CD4-positive, alpha-beta T cell treated with Interleukin-12 subunit alpha and Interleukin-12 subunit beta, for 1 hour (primary cell): Measurements from ENCODE around the gene KCNF1.

Experiments used
- DNase-seq: peaks from one replicate; pipeline ENCODE4 v3.0.0-alpha.2; 2020

The KCNF1 gene

DNA sequence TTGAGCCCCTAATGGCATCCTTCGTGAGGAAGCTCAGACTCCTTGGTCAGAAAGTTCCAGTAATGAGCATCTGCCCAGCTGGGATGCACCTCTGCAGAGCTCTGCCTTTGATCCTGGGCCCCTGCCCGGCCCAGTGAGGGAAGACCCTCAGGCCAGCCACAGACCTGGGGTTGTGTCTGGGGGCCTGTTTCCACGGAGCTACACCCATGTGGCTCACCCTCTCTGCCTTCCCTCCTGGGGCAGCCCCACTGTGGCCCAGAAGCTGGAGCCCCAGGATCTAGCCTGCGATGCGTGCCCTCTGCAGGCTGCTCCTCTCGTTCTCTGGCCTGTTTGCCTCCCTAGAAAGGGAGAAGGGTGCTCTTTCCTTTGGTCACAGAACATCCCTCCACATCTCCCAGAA lies 9.8 kb downstream of the KCNF1 start:
- no peak for DNase-seq

DNA sequence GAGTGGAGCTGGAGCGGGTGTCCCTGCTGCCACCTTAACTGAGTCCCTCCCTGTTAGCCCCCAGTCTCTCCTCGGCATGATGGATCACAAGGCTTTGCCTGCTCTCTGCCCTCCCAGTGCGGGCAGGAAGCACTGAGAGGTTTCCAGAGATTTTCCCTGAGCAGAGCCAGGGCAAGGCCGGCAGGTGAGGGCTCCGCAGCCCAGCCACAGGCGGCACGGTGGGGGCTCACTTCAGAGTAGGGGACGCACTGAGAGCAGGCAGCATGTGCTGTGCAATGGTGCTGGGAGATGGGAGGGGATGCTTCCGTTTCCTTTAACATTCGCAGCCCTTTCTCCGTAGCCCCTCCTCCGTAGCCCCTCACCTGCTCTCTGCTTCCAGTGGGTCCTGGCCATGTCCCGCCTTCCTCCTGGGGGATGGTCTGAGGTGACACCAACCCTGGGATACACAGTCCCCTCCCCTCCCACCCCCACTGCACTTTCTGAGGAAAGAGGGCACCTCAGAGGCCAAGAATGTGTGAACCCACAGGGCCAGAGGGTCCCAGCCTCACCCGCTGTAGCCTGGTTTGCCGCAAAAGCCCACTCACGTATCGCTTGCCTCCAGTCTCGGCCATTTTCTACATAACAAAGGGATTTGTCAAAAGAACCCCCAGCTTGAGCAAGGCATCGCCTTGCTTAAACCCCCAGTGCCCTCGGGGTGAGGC lies 10.7 kb downstream of the KCNF1 start:
- DNase-seq: no peak

DNA sequence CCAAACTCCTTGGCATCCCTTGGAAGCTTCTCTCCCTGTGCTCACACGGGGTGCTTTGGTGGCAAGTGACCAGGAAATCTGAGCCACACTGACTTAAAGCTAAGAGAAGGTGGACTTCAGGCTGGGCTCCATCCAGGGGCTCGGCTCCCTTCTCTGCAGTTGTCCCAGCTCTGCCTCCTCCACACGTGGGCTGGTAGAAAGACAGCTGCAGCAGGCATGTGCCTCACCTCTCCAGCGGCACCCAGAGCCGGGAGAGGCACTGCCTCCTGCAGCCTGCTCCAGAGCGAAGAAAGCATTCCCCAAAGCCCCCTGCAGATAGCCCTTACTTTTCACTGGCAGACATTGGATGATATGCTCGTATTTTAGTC lies 11.3 kb downstream of the KCNF1 start:
- DNase-seq: no peak

DNA sequence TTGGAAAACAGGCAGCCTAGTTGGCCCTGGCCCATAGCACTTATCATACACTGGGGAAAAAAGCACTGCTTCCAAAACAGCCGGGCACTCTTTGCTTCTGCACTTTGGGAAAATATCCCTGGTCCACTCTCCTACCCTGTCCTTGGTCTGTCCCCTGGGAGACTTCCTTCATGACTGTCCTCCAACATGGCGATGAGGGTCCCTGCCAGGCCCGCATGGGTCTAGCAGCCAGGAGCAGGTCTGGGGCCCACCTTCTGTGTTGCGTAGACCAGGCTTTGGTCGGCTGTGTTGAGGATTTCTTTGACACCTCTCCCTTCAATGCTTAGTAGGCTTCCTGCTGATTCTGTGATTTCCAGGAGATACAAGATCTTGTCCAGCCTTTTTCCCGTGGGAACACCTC lies 12.2 kb downstream of the KCNF1 start:
- no peak for DNase-seq

DNA sequence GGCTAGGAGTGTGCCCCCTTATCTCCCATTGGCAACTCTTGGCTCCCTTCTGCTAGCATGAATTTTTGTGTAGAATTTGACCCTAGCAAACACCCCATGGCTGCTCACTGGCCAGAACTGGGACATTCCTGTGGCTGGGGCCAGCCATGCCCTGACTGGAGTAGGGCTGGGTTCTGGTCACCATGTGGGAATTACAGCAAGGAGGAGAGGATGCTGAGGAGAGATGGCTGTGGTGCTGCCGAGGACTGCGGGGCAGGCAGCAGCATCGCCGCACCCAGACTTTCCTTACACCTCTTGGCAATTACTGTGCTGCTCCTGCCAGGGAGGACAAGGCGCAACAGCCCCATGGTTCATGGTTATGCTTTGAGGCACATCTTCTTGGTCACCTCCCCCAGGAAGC lies 12.7 kb downstream of the KCNF1 start:
- no peak for DNase-seq

DNA sequence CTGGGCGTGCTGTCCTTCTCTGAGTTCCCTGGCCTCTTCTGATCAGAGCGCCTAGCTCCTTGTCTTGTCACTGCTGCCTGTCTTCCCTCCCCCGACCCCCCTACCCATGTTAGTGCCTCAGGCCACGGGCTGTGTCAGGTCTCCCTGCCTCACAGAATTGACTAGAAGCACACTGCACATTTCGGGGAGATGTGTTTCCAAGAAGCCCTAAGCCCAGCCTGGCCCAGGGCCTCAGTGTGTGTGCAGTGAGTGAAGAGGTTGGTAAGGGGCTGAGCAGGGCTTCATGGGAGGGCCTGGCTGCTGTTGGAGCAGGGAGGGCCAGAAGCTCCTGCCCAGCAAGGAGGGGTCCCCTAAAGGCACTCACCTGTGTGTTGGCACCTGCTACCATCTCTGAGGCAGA lies 13.1 kb downstream of the KCNF1 start:
- DNase-seq: no peak

DNA sequence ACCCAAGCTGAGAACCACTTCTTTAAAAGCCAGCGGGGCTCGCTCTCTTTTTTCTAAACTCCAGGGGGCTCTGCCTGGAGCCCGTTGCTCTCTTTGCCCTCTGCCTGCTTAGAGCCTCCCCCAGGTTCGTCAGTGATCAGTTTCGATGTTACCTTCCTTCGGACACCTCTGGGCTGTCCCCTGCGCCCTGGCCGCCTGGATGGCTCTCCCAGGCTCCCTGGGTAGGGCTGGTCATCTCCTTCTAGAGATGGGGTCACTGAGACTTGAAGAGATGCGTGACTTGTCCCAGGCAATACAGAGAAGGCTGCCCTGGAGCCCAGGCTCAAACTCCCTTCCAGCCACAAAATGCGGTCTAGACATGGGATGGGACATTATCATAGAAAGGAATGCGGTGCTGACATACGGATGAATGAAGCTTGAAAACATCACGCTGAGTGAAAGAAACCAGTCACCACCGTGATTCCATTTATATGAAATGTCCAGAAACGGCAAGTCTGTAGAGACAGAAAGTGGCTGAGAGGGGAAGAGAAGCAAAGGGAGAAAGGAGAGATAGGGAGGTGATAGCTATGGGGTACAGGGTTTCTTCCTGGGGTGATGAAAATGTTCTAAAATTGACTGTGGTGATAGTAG lies 14.6 kb downstream of the KCNF1 start:
- DNase-seq: no peak

DNA sequence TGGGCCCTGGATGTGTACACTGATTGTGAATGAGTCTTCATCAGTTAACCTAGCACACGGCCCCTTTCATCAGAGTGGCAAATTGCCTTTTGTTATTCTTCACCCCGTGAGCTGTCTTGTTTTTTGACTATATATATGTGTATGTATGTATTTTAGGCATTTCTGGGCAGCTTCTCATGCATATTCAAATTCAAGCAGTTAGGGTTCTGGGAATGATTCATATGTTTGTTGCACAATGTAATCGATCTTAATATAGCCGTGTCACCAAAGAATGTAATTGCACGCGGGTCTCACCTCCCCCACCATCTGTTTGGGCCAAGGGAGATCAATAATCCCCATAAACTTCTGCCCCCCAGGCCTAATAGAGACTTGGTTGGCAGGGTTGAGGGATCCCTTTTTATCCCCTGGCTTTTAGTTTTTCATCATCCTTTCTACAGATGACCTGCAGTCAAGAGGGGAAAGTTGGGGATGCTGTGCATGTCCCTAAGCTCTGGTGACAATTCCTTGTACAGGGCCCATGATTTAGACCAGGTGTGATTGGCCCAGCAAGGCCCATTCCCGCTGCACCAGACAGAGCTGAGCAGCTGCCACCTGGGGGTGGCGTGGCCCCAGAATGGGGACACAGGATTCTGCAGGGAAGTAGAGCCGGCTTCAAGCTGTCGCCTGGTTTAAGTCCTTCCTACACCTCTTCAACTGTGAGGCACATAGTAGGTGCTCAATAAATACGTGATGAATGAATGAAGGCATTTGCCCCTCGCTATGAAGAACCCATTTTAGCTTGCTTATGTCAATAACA lies 19.2 kb downstream of the KCNF1 start:
- no peak for DNase-seq

DNA sequence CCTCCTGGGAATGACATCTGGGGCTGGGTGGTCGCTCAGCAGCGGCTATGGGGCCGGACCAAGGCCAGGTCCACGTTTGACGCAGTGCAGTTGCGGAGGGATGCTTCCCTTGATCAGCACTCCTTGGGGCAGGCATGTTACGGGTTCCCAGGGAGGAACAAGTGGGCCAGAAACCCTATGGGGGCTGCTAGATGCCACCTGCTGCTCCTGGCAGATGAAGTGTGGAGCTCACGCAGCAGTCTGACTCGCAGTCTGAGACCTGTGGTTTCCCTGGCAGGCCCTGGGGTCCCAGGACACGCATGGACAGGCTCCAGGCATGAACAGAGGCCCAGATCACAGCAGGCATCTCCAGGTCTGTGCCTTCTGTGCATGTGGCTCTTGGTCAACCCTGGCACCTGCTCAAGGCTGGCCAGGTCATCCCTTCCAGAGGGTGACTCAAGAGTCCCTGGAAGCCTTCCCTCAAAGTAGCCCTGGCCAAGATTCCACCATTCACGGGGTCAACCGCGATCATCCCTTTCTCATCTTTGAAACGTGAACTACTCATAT lies 20.0 kb downstream of the KCNF1 start:
- no peak for DNase-seq

DNA sequence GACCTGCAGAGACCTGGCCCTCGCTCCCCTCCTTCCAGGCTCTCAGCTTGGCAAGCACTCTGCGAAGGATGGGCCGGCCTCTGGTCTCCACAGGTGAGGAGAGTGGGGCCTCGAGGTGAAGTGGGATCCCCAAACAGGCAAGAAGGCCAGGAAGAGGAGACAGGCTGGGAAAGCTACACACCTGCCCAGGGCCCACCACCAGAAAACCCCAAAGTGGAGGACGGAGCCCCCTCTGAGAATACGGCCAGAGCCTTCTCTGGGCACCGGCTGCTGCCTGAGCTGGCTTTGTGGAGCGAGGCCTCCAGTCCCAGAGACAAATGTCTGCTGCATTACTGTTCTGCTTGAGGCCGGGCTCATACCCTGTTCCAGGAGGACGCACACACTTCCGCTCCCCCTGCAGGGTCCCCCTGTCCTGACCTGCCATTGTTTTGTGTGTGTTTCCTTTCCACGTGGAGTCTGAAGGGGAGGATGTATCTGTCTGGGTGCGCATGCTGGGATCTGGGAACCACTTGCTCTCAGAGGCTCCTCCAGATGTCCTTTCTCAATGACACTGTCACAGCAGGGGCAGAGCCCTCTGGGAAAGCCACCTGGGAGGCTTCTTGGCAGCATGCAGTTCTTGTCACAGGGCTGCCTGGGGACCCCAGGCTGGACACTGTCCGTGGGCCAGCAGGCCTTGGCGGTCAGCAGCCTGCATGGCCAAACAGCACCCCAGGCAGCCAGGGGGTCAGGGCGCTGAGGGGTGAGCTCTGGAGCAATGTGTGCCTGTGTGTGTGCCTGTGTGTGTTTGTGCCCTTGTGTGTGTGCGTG lies 20.8 kb downstream of the KCNF1 start:
- no peak for DNase-seq

DNA sequence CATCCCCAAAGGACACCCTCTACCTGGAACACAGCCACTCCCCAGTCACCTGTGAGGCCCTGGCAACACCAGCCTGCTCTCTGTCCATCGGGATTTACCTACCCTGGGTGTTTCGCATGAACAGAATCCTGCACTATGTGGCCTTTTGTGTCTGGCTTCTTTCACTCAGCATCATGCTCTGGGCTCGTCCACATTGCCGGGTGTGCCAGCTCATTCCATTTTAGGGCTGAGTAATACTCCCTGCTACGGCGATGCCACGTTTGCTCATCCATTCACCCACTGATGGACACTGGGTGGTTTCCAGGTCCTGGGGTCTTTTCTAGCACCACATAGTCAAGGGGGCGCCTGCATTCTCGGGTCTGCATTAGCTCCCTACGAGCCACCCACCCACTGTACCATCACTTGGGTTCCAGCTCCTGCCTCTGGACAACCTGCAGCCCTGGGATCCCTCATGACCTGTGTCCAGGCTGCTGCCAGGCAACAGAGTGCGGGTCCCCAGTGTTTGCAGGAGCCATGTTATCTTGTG lies 22.0 kb downstream of the KCNF1 start:
- no peak for DNase-seq

DNA sequence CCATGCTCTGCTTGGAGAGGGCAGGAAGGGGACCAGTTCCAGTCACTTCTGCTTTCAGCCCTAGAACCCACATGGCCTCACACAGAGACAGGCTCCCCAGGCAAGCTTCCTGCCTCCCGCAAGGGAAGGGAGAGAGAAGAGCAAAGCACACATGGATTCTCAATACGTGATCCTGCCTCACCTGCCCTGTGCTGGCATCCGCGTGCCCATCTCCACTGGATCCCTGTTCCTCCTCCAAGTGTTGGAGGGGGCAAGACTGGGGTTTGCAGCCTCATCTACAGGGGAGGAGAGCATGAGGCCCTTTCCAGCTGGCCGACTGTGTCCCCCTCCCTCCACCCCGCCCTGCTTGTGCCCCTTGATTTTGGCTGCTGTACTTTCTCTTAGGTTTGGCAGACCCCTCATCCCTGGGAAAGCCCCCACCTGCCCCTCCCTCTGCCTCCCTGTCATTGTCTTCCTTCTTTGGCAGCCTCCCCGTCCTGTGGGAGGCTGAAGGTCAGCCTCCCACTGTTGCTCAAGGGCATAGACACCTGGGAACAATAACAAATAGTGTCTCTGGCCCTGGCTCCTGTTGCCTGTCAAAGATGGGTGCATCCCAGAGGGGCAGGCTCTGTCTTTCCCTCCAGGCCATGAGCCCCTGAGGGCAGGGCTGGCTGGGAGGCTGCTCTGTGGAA lies 22.7 kb downstream of the KCNF1 start:
- no peak for DNase-seq

DNA sequence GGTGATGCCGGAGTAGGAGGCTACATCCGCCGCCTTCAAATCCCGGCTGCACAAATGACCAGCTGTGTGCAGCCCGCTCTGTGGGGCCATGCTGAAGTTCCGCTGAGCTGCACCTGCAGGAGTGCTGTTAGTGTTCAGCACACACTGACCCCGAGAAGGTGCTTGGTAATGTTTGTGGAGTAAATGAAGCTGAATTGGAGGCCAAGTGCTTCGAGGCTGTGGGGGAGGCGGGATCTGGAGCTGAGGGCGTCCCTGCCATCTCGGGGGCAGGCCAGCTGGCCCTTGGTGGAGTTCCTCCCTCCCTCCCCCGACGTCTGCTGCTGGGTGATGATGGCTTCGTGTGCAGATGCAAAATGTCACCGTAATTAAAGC lies 23.2 kb downstream of the KCNF1 start:
- DNase-seq: no peak

DNA sequence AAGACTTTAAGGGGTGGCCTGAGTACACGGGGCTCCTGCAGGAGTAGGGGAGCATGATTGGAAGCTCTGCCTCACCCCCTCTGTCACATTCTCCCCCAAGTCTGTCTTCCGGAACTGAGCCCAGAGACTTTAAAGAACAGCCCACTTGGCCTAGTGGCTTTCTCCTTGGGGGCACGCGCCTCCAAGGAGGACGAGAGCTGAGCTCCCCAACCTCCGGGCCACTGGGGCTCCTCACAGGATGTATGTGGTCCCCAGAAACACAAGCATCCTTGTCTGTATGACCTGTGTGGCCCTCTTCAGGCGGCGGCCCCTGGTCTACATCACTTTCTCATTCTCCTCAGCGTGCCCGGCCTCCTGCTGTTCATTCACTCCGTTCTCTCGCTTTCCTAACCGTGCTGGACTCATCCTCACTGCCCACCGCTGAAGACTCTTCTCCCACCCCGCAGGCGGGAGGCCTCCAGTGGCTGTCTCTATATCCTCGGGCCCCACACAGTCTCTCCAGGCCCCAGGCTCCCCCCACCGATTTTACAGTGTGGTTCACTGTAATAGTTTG lies 23.7 kb downstream of the KCNF1 start:
- DNase-seq: no peak

DNA sequence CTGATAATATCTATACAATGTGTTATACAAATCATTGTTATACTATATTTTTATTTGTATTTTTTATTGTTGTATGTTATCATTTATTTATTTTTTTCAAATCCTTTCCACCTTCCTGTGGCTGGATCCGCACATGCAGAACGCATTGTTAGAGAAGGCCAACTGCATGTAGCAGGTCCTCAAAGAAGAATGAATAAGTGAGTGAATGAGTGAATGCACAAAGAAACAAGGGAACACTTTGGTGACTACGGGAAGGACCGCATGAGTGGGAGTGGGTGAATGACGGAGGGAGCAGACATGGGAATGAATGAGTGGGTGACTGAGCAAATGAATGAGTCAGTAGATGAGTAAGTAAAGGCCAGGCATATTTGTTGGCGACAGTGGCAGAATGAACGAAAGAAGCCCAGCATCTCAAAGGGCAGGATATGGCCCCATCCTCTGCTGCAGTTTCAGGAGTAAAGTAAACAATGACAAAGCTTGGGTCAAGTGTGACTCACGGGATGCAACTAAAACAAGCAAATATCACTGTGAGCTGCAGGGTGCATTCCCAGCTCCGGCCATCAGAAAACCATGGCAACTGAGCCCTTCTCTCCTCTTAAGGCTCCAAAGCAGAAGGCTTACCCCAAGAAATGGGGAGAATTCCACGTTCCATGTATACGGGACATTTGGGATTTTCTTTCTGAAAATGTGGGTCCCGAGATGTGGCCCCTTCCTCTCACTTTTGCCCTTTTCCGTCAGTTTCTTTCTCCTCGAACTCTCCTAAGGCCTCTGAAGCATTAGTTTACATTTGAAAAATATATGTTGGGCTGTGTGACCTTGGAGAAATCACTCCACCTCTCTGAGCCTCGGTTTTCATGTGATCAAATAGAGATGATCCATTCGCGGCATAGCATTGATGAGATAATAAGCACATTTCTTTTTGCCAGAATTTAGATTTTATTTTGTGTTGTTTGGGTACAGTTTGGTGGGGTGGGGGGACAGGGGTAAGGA lies 24.5 kb downstream of the KCNF1 start:
- no peak for DNase-seq

DNA sequence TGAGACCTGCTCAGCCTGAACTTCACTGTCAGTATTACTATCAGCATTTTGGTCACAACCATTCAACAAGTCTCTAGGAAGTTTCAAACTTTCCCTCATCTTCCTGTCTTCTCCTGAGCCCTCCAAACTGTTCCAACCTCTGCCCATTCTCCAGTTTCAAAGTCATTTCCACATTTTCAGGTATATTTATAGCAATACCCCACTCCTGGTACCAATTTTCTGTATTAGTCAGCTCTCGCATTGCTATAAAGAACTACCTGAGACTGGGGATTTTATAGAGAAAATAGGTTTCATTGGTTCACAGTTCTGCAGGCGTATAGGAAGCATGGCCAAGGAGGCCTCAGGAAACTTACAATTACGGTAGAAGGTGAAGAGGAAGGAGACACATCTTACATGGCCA lies 27.3 kb downstream of the KCNF1 start:
- no peak for DNase-seq

DNA sequence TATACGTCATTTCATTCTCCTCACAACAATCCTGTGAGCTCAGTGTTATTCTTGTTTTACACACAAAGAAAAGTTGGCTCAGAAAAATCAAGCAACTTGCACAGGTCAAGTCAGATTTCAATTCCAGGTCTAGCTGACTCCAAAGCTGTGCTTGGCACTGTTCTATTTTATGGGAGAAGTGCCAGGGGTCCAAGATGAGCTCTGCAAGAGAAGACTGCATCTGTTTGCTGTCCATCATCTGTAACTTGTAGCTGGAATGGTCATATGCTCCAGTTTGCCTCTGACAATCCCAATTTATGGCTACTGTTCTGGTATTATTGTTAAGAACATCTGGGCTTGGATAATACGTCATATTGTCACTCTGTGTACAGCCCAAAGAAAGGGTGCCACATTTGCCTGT lies 28.9 kb downstream of the KCNF1 start:
- DNase-seq: no peak

DNA sequence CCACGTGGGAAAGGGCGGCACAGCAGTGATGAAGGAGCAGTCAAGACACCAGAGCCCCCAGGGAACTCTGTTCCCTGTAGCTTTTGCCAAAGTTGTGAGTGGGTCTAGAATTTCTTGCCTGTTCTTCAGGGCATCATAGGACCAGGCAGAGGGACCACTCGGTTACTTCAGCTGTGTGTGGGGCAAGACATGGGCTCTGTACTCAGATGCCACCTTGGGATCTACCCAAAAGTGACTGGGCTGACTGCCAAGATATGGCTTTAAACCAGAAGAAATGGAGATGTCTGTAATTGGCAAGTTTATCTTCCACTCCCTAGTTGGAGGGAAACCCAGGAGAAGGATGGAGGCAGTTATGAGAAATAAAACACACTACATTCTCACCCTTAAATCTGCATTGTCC lies 29.6 kb downstream of the KCNF1 start:
- no peak for DNase-seq

DNA sequence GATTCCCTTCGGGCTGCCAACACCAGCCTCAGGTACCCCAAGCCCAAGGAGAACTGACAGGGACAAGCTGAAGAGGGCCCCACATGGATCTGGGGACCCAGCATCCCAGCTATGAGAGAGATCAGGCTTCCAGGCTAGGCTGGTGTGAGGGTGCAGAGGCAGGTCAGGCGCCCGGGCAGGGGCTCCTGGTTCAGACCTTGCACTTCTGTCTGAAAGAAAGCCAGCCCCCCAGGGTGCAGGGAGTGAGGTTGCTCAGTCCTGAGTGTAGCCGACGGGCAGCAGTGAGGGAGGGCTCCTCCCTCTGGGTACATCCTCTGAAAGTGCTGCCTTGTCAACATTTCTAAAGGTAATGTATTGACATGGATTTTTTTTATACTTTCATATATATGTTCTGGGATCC lies 33.1 kb downstream of the KCNF1 start:
- no peak for DNase-seq

DNA sequence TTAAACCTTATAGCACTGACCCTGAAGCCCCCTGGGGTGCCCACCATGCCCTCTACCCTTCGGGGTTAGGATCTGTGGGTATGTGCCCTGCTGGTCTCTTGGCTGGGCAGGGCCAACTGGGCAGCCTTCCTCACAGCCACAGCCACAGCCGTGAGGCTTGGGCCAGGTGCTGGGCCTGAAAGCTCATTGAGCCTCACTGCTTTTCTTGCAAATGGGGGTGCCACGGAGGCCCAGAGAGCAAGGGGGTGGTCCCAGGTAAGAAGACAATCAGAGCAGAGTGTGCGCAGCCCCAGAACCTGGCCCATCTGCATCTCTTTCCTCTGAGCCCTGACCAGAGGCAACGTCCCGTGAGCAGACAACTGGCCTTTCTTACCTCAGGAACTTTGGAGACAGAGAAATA lies 34.7 kb downstream of the KCNF1 start:
- DNase-seq: no peak

DNA sequence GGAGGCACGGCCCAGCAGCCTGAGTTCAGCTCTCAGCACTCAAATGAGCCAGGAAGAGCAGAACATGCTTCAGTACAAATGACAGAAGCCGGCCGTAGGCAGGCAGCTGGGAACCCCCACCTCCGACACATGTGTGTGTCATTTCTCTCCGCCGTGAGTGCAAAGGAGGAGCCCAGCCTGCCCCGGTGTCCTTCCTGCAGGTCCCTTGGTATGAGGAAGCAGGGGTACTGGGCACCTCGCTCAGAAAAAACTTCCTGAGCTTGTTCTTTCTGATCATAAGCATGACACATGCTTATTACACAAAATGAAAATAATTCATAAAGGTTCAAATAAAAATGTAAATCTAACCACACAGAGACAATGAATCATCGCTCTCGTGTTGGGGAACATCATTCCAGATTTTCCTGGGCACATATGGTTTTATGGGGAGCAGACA lies 35.3 kb downstream of the KCNF1 start:
- no peak for DNase-seq
